Measurements from ENCODE around the gene PIGH.

Gene PIGH

DNA sequence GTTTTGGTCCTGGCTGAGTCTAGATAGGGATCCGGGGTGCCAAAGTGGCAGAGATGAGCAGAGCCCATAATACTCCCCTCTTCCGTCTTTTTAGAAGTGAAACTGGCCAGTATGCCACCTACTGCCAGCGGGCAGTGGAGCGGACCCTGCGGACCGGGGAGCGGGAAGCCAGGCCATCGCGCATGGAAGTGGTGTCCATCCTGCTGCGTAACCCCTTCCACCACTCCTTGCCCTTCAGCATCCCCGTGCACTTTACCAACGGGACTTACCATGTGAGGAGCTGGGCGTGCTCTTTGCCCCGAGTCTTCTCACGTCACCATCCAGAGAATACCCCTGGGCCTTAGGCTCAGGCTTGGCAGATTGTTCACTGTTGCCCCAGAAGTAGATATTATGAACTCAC lies 21.0 kb downstream of the PIGH start:
- TF ChIP-seq USF1 (IDR thresholded peaks at IDR 0.05) (no peak), FOXM1 (IDR thresholded peaks at IDR 0.05; ENCODE audit: borderline replicate concordance, low read depth) (no peak), CREB1 (IDR thresholded peaks at IDR 0.05; ENCODE audit: low read depth) (no peak), TAF1 (IDR thresholded peaks at IDR 0.05; ENCODE audit: low read depth) (no peak), CEBPB (IDR thresholded peaks at IDR 0.05) (no peak), ZBTB7A (IDR thresholded peaks at IDR 0.05; ENCODE audit: low read depth) (no peak), EP300 (IDR thresholded peaks at IDR 0.05; ENCODE audit: borderline replicate concordance) (no peak), TEAD4 (IDR thresholded peaks at IDR 0.05) (no peak), TCF12 (IDR thresholded peaks at IDR 0.05; ENCODE audit: low read depth) (no peak), NFIC (IDR thresholded peaks at IDR 0.05) (no peak), EGR1 (IDR thresholded peaks at IDR 0.05) (no peak)
- TF ChIP-seq, protein P1, sequence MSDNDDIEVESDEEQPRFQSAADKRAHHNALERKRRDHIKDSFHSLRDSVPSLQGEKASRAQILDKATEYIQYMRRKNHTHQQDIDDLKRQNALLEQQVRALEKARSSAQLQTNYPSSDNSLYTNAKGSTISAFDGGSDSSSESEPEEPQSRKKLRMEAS (IDR thresholded peaks at IDR 0.05), result no peak
- TF ChIP-seq, protein P2, sequence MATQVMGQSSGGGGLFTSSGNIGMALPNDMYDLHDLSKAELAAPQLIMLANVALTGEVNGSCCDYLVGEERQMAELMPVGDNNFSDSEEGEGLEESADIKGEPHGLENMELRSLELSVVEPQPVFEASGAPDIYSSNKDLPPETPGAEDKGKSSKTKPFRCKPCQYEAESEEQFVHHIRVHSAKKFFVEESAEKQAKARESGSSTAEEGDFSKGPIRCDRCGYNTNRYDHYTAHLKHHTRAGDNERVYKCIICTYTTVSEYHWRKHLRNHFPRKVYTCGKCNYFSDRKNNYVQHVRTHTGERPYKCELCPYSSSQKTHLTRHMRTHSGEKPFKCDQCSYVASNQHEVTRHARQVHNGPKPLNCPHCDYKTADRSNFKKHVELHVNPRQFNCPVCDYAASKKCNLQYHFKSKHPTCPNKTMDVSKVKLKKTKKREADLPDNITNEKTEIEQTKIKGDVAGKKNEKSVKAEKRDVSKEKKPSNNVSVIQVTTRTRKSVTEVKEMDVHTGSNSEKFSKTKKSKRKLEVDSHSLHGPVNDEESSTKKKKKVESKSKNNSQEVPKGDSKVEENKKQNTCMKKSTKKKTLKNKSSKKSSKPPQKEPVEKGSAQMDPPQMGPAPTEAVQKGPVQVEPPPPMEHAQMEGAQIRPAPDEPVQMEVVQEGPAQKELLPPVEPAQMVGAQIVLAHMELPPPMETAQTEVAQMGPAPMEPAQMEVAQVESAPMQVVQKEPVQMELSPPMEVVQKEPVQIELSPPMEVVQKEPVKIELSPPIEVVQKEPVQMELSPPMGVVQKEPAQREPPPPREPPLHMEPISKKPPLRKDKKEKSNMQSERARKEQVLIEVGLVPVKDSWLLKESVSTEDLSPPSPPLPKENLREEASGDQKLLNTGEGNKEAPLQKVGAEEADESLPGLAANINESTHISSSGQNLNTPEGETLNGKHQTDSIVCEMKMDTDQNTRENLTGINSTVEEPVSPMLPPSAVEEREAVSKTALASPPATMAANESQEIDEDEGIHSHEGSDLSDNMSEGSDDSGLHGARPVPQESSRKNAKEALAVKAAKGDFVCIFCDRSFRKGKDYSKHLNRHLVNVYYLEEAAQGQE (IDR thresholded peaks at IDR 0.05; ENCODE audit: low read depth), result no peak

- TF ChIP-seq TAF1 (IDR thresholded peaks at IDR 0.05; ENCODE audit: low read depth), result no peak
- TF ChIP-seq ZBTB7A (IDR thresholded peaks at IDR 0.05; ENCODE audit: low read depth), result no peak
- no peak for TF ChIP-seq FOXM1 (IDR thresholded peaks at IDR 0.05; ENCODE audit: borderline replicate concordance, low read depth)
- no peak for TF ChIP-seq CREB1 (IDR thresholded peaks at IDR 0.05; ENCODE audit: low read depth)
- no peak for TF ChIP-seq TCF12 (IDR thresholded peaks at IDR 0.05; ENCODE audit: low read depth)
- no peak for TF ChIP-seq YY1 (IDR thresholded peaks at IDR 0.05; ENCODE audit: low read depth)
- no peak for TF ChIP-seq TEAD4 (IDR thresholded peaks at IDR 0.05)
- no peak for TF ChIP-seq RAD21 (IDR thresholded peaks at IDR 0.05; ENCODE audit: low read depth)
- no peak for TF ChIP-seq NFIC (IDR thresholded peaks at IDR 0.05)
- TF ChIP-seq CEBPB (IDR thresholded peaks at IDR 0.05), result no peak
- TF ChIP-seq, protein P2 (IDR thresholded peaks at IDR 0.05; ENCODE audit: low read depth), result no peak
These were observed 21.9 kb downstream of the PIGH start for GRCh38 chr14:67577909-67578749.

DNA sequence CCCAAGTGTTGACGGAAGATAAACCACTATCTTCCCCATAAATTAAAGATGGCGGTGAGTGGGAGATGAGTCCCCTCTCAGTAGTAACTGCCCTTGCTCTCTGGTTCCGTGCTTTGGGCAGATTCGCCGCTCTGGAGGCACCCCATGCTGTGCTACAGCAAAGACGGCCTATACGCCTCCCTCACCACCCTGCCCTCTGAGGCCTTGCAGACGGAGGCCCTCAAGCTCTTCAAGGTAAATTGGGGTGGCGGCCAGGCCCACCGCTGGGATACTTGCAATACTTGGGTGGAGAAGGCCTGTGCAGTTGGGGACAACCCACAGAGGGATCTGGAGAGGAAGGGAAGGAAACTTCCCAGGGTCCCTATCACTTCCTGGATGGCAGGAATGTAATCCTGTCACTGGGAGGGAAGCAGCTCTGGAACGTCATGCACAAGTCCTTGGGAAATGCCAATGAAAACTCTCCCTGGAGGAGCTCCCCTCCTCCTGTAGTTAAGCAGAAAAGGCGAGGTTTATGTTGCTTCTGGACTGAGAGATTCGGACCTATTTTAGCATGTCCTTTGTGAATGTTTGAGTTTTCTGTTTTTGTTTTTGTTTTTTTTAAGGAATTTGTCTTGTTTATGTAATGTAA lies 22.8 kb downstream of the PIGH start:
- TF ChIP-seq RAD21 (IDR thresholded peaks at IDR 0.05; ENCODE audit: low read depth), result no peak

DNA sequence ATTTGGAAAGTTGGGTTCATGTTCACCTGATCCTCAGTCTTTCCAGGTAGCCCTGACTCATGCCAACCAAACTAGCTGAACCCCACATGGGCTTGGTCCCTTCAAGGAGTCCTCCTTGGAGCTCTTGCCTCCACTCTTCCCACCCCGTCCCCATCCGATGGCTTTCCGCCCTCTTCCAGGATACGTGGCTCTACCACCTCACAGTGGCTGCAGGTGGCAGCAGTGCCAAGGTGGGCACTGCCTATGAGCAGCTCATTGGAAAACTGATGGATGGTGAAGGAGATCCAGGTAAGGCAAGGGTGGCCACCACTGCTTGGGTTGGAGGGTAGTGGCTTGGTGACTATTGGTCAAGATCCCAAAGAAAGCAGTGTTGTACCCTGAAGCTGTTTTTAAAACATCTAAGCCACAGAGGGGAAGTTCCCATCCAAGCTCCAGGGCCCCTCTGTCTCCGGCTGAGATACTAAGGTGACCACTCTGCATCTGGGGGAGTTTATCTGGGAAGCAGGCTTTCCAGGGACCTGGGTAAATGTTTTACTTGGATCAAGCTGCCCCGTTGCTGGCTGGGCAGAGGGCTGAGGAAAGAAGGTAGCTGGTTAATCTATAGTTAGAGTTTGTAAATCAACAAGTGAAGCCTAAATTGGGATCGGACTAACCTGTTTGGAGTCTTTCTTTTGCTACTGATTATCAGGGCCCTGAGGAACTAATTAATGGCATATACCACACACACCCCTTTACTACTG lies 23.7 kb downstream of the PIGH start:
- TF ChIP-seq TAF1 (IDR thresholded peaks at IDR 0.05; ENCODE audit: low read depth) (no peak), RAD21 (IDR thresholded peaks at IDR 0.05; ENCODE audit: low read depth) (peak; percentile 14; the same call in 1 of the 2 replicates)

DNA sequence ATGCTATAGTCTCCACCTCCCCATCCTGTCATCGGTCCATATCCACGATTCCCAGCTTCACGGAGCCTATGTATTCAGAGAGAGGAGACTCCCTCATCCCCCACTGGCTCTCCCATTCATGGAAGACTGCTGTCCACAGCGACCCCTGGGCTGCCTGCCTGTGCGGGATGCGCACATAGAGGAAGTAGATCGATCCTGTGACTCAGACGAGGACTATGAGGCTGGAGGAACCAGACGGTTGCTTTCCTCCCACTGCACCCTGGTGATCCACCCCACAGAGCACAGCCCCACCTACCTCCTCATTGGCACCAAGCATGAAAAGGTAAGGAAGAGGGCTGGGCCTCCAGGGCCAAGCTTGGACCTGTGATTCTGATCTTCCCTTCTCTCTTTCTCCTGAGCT lies 24.4 kb downstream of the PIGH start:
- TF ChIP-seq RAD21 (IDR thresholded peaks at IDR 0.05; ENCODE audit: low read depth) (no peak), TCF12 (IDR thresholded peaks at IDR 0.05; ENCODE audit: low read depth) (no peak), CEBPB (IDR thresholded peaks at IDR 0.05) (no peak), ZBTB7A (IDR thresholded peaks at IDR 0.05; ENCODE audit: low read depth) (no peak), YY1 (IDR thresholded peaks at IDR 0.05; ENCODE audit: low read depth) (no peak), FOXM1 (IDR thresholded peaks at IDR 0.05; ENCODE audit: borderline replicate concordance, low read depth) (no peak), TAF1 (IDR thresholded peaks at IDR 0.05; ENCODE audit: low read depth) (no peak)
- TF ChIP-seq, protein P1 (IDR thresholded peaks at IDR 0.05), result no peak

GRCh38 chr14:67574806-67575205 lies 25.3 kb downstream of the PIGH start:
- TF ChIP-seq USF1 (IDR thresholded peaks at IDR 0.05) (no peak), CREB1 (IDR thresholded peaks at IDR 0.05; ENCODE audit: low read depth) (no peak), NFIC (IDR thresholded peaks at IDR 0.05) (no peak), EP300 (IDR thresholded peaks at IDR 0.05; ENCODE audit: borderline replicate concordance) (no peak), RAD21 (IDR thresholded peaks at IDR 0.05; ENCODE audit: low read depth) (no peak), YY1 (IDR thresholded peaks at IDR 0.05; ENCODE audit: low read depth) (no peak), FOXM1 (IDR thresholded peaks at IDR 0.05; ENCODE audit: borderline replicate concordance, low read depth) (no peak), TEAD4 (IDR thresholded peaks at IDR 0.05) (no peak), TCF12 (IDR thresholded peaks at IDR 0.05; ENCODE audit: low read depth) (no peak), EGR1 (IDR thresholded peaks at IDR 0.05) (no peak)
- TF ChIP-seq, protein P1 (IDR thresholded peaks at IDR 0.05), result no peak
- TF ChIP-seq, protein P2 (IDR thresholded peaks at IDR 0.05; ENCODE audit: low read depth), result no peak

Measured in Ishikawa (cell line).